Activated CD4-positive, alpha-beta T cell treated with anti-CD3 and anti-CD28 coated beads, Interleukin-2, amount 10 ng/mL, durations not matched to agents 7 days and 5 days (primary cell): ENCODE measurements around the gene SLC25A36. TPM values are rescaled to one million over a fixed set of nuclear protein-coding genes. Genes with fewer than 3 reads are reported as not detected.
A peak's percentile ranks its signal among the peaks of the same experiment; 100 is the strongest.
"Not testable (repeated sequence)": the region's sequence is repeated elsewhere in the genome, so short reads cannot be mapped to it uniquely, and the experiment has no call there.

ENCODE experiments used
- CTCF ChIA-PET: fragments of 350-600 bp; sonication (Branson Sonifier 250); formaldehyde crosslinking; loops from one replicate; lab custom pipeline; 2021; ENCODE audit warnings: antibody characterized with exemption; lab: Charles Lee
- POLR2A ChIA-PET: fragments of 350-600 bp; sonication (Branson Sonifier 250); formaldehyde crosslinking; loops from one replicate; lab custom pipeline; 2021; ENCODE audit warnings: antibody characterized with exemption; lab: Charles Lee
- DNase-seq: peaks from one replicate; pipeline ENCODE4 v3.0.0-alpha.2; 2020
- H3K27ac Mint-ChIP-seq: one replicate; pipeline ENCODE4 v1.8.0; 2021; ENCODE audit warnings: mild to moderate bottlenecking, moderate library complexity, mixed read lengths
- H3K27me3 Mint-ChIP-seq: one replicate; pipeline ENCODE4 v1.8.0; 2021; ENCODE audit warnings: mixed read lengths
- H3K36me3 Mint-ChIP-seq: one replicate; pipeline ENCODE4 v1.8.0; 2021; ENCODE audit warnings: low read depth, mixed read lengths
- H3K4me1 Mint-ChIP-seq: one replicate; pipeline ENCODE4 v1.8.0; 2021; ENCODE audit warnings: mixed read lengths
- H3K4me3 Mint-ChIP-seq: one replicate; pipeline ENCODE4 v1.8.0; 2021; ENCODE audit warnings: mild to moderate bottlenecking, moderate library complexity, mixed read lengths
- H3K9me3 Mint-ChIP-seq: one replicate; pipeline ENCODE4 v1.8.0; 2021; ENCODE audit warnings: mixed read lengths
- total RNA-seq, 2 experiments: library from RNA; stranded (reverse); gene quantifications; one replicate each; pipeline ENCODE4 v1.2.3, GENCODE V29; 2021

The SLC25A36 gene
- total RNA-seq, 2 experiments from 2014 or later: 31.9 to 35.6 TPM

- peak; percentile 81 for DNase-seq
- Mint-ChIP-seq H3K36me3 (no peaks in the 10 kb centered on the region), H3K27me3 (peaks cover 30% of the 10 kb centered on the region), H3K9me3 (no peaks in the 10 kb centered on the region), H3K27ac (no peak overlapping the region), H3K4me3 (no peak overlapping the region), H3K4me1 (peaks cover 8% of the 10 kb centered on the region)
- POLR2A ChIA-PET: no interaction called here
- CTCF ChIA-PET: interaction anchor here (0.9 to 3.7 kb wide), 5 partner anchors 11 to 182 kb away, joined by 3 to 19 read pairs (median 3); partner anchors contain the start of gene SPSB4
Observed at GRCh38 chr3:141011232-141011996, 69.8 kb downstream of the SLC25A36 start.

GRCh38 chr3:141011997-141012262, 70.3 kb downstream of the SLC25A36 start:
- Mint-ChIP-seq H3K4me1 (peaks cover 8% of the 10 kb centered on the region), H3K4me3 (no peak overlapping the region), H3K27ac (no peak overlapping the region), H3K36me3 (no peaks in the 10 kb centered on the region), H3K27me3 (peaks cover 24% of the 10 kb centered on the region), H3K9me3 (no peaks in the 10 kb centered on the region)
- ChIA-PET POLR2A (no interaction called here), CTCF (interaction anchor here (0.9 to 3.7 kb wide), 3 partner anchors 12 to 181 kb away, joined by 3 to 19 read pairs (median 7); no protein-coding TSS in a partner anchor)
- DNase-seq: no peak

GRCh38 chr3:141012571-141012970, 70.9 kb downstream of the SLC25A36 start:
- no peaks in the 10 kb centered on the region for H3K9me3 Mint-ChIP-seq
- H3K4me1 Mint-ChIP-seq: peaks cover 12% of the 10 kb centered on the region
- no peaks in the 10 kb centered on the region for H3K36me3 Mint-ChIP-seq
- no peak overlapping the region for H3K4me3 Mint-ChIP-seq
- POLR2A ChIA-PET: no interaction called here
- no peak for DNase-seq
- H3K27ac Mint-ChIP-seq: no peak overlapping the region
- CTCF ChIA-PET: interaction anchor here (0.7 to 3.7 kb wide), 5 partner anchors 13 to 181 kb away, joined by 3 to 19 read pairs (median 3); no protein-coding TSS in a partner anchor
- peaks cover 18% of the 10 kb centered on the region for H3K27me3 Mint-ChIP-seq

GRCh38 chr3:141015481-141015880, 73.8 kb downstream of the SLC25A36 start:
- POLR2A ChIA-PET: no interaction called here

GRCh38 chr3:141017366-141018322, 76.0 kb downstream of the SLC25A36 start:
- H3K9me3 Mint-ChIP-seq, H3K36me3 Mint-ChIP-seq, H3K4me3 Mint-ChIP-seq, H3K27me3 Mint-ChIP-seq: not testable (repeated sequence)
- Mint-ChIP-seq H3K27ac (peak overlapping the region; percentile 32), H3K4me1 (peaks cover 17% of the 10 kb centered on the region)
- POLR2A ChIA-PET: interaction anchor here (0.6 kb wide), 1 partner anchor 16 kb away, joined by 4 read pairs; no protein-coding TSS in a partner anchor
- CTCF ChIA-PET: interaction anchor here (1.3 kb wide), 1 partner anchor 17 kb away, joined by 3 read pairs; no protein-coding TSS in a partner anchor
- peak; percentile 49 for DNase-seq

More at GRCh38 chr3:141015481-141015880, 73.8 kb downstream of the SLC25A36 start:
- DNase-seq: no peak
- Mint-ChIP-seq H3K4me1 (peaks cover 19% of the 10 kb centered on the region), H3K36me3 (no peaks in the 10 kb centered on the region), H3K27ac (no peak overlapping the region), H3K4me3 (no peak overlapping the region), H3K9me3 (no peaks in the 10 kb centered on the region), H3K27me3 (peaks cover 12% of the 10 kb centered on the region)
- CTCF ChIA-PET: no interaction called here

GRCh38 chr3:141019244-141019643, 77.6 kb downstream of the SLC25A36 start:
- CTCF ChIA-PET: interaction anchor here (1.4 kb wide), 1 partner anchor 19 kb away, joined by 3 read pairs; no protein-coding TSS in a partner anchor
- H3K27ac Mint-ChIP-seq: no peak overlapping the region
- POLR2A ChIA-PET: no interaction called here

GRCh38 chr3:141020143-141020830, 78.7 kb downstream of the SLC25A36 start:
- no peak for DNase-seq
- ChIA-PET CTCF (interaction anchor here (1.4 kb wide), 1 partner anchor 20 kb away, joined by 3 read pairs; no protein-coding TSS in a partner anchor), POLR2A (no interaction called here)
- Mint-ChIP-seq H3K4me1 (peaks cover 17% of the 10 kb centered on the region), H3K27ac (no peak overlapping the region), H3K27me3 (peaks cover 10% of the 10 kb centered on the region), H3K9me3 (no peaks in the 10 kb centered on the region), H3K4me3 (no peak overlapping the region), H3K36me3 (no peaks in the 10 kb centered on the region)

More at GRCh38 chr3:141019244-141019643, 77.6 kb downstream of the SLC25A36 start:
- no peak overlapping the region for H3K4me3 Mint-ChIP-seq
- no peaks in the 10 kb centered on the region for H3K36me3 Mint-ChIP-seq
- no peaks in the 10 kb centered on the region for H3K9me3 Mint-ChIP-seq
- H3K27me3 Mint-ChIP-seq: peaks cover 6% of the 10 kb centered on the region
- no peak for DNase-seq
- peaks cover 17% of the 10 kb centered on the region for H3K4me1 Mint-ChIP-seq

GRCh38 chr3:141021261-141021660, 79.6 kb downstream of the SLC25A36 start:
- CTCF ChIA-PET: no interaction called here

More at GRCh38 chr3:141021261-141021660, 79.6 kb downstream of the SLC25A36 start:
- Mint-ChIP-seq H3K27me3 (peaks cover 17% of the 10 kb centered on the region), H3K27ac (no peak overlapping the region), H3K9me3 (no peaks in the 10 kb centered on the region), H3K36me3 (no peaks in the 10 kb centered on the region), H3K4me3 (no peak overlapping the region), H3K4me1 (peaks cover 16% of the 10 kb centered on the region)
- DNase-seq: no peak
- POLR2A ChIA-PET: no interaction called here

Other genes starting within 250 kb of the SLC25A36 start
- not detected for gene SPSB4, start 109.5 kb downstream of the SLC25A36 start, total RNA-seq